ENCODE measurements around the gene HIPK2.

- TF ChIP-seq NFIC (IDR thresholded peaks at IDR 0.05; ENCODE audit: low read depth, low read length) (no peak), EZH2 (IDR thresholded peaks at IDR 0.05; ENCODE audit: borderline replicate concordance, control insufficient read depth, low read depth, low read length) (no peak), NR2C2 (IDR thresholded peaks at IDR 0.05; ENCODE audit: borderline replicate concordance, control insufficient read depth, insufficient read length, low read depth) (no peak), MAX (IDR thresholded peaks at IDR 0.05; ENCODE audit: low read depth, low read length) (no peak), ZNF687 (IDR thresholded peaks at IDR 0.05) (no peak), CTCF (IDR thresholded peaks at IDR 0.05 in 2 of 3, conservative IDR thresholded peaks at IDR 0.05 in 1 of 3; ENCODE audit: control insufficient read depth in 2 of 3, extremely low read depth in 1 of 3, insufficient read depth in 1 of 3, low read depth in 3 of 3, low read length in 3 of 3) (no peak), TARDBP (IDR thresholded peaks at IDR 0.05; ENCODE audit: borderline replicate concordance) (no peak)
- TF ChIP-seq, protein P1, sequence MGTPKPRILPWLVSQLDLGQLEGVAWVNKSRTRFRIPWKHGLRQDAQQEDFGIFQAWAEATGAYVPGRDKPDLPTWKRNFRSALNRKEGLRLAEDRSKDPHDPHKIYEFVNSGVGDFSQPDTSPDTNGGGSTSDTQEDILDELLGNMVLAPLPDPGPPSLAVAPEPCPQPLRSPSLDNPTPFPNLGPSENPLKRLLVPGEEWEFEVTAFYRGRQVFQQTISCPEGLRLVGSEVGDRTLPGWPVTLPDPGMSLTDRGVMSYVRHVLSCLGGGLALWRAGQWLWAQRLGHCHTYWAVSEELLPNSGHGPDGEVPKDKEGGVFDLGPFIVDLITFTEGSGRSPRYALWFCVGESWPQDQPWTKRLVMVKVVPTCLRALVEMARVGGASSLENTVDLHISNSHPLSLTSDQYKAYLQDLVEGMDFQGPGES (IDR thresholded peaks at IDR 0.05) = no peak
Measured at GRCh38 chr7:139587535-139587934, 190.3 kb downstream of the HIPK2 start.

All from GM12878 (cell line).